Thyroid gland (tissue), 4 donors: ENCODE measurements around the gene PHLPP1.

Source experiments
- CTCF ChIP-seq, 6 experiments: fragments of 200-600 bp in 3 of 6; fragments of 450-650 bp in 3 of 6; sonication (generic) in 3 of 6; IDR thresholded peaks; one replicate each; pipeline ENCODE4 v1.5.1; 2016 to 2019; ENCODE audit warnings: antibody characterized with exemption in 6 of 6, mild to moderate bottlenecking in 2 of 6, inconsistent platforms in 1 of 6, moderate library complexity in 1 of 6
- POLR2A ChIP-seq, 2 donors: fragments of 450-650 bp; IDR thresholded peaks; one replicate each; pipeline ENCODE4 v1.6.1; 2017; ENCODE audit warnings: antibody characterized with exemption in 2 of 2, mild to moderate bottlenecking in 2 of 2, moderate library complexity in 1 of 2

DNA sequence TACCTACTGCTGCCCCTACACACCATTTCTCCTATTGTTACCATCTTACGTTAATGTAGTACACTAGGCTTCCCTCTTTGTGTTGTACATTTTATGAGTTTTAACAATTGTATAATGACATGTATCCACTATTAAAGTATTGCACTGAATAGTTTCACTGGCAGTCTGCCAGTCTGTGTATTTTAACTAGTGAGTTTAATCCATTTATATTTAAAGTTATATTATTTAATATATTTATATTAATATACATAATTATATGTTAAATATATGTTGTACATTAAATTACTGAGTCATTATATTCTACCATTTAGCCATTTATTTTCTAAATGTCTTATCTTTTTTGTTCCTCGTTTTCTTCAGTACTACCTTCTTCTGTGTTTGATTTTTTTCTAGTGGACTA lies 44.8 kb upstream of the PHLPP1 start:
- TF ChIP-seq CTCF (IDR thresholded peaks at IDR 0.05) (no peak), POLR2A (IDR thresholded peaks at IDR 0.05) (no peak)
